Right renal cortex interstitium (tissue), 3 donors: ENCODE data around the gene WDR37. TPM values are rescaled to one million over a fixed set of nuclear protein-coding genes. Genes with fewer than 3 reads are reported as not detected.

Experiments
- DNase-seq, 3 donors: peaks; one replicate each; pipeline ENCODE4 v3.0.0-alpha.2; 2013; ENCODE audit warnings: low read depth in 3 of 3, low spot score in 2 of 3
- polyA plus RNA-seq, 3 donors: library from polyadenylated mRNA; unstranded; fragments of 120-200 nt; gene quantifications; one replicate each; pipeline ENCODE4 v1.2.1, GENCODE V29; 2013; ENCODE audit not compliant: insufficient read length in 3 of 3

The WDR37 gene
- polyA plus RNA-seq, 3 donors, result 15.1 to 15.7 (median 15.2) TPM

GRCh38 chr10:1166101-1166827 is 110.1 kb downstream of the WDR37 start:
- no peak for DNase-seq

DNA sequence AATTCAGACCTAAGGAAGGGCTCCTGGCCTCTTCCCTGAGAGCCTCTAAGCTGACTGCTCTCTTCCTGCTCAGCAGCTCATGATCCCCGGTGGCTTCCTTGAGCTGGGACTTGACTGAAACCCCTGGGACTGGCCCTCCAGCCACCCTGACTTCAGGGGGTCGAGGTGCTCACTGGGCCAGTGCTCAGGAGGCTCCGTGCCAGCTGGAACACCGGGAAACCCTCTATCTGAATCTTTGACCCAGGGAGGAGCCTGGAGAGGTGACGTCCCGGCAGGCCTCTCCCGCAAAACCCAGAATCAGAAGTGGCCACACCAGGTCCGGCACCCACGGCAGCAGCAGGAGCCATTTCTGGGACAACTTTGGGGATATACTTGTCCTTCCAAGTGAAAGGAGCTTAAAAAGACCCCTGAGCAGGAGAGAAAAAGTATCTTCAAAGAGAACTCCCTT is 110.7 kb downstream of the WDR37 start:
- no peak for DNase-seq

DNA sequence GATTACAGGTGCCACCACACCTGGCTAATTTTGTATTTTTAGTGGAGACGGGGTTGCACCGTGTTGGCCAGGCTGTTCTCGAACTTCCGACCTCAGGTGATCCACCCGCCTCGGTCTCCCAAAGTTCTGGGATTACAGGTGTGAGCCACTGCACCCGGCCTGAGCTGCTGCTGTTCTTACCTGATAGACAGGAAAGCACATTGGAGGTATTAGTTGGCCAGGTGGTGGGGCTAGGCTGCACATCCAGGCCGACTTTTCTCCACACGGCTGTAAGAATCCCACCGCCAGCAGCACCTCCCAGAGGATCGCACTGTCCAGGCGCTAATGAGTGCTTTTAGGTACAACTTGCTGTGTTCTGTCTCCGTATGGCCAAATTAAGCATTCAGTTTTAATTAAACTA is 112.6 kb downstream of the WDR37 start:
- DNase-seq, result no peak

DNA sequence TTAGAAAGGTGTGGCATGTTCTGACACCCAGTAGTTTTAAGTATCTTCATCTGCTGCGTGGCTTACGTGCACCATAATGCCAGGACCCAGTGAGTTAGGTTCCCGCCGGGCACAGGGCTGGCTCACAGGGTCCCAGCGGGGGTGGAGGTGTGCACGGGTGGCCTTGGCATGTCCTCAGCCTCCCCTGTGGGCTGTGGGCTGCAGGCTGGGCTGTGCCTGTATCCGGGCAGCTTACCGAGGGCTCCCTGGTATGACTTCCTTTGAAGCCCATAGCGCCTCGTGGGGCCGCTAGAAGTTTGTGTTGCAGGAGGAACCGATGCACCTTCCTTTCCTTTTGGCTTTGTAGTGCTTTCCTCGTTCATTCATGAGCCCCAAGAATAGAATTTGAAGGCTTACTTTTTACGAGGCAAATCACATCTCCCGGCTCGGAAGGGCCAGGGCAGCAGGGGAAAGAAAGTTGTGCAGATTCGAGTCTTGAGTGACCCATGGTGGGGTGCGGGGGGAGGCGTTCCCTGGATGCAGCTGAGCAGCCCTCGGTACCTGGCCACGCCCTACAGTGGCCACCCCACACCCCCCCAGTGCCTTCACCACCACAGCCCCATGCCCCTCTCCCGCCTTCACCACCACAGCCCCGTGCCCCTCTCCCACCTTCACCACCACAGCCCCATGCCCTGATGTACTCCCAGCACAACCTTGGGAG is 113.2 kb downstream of the WDR37 start:
- no peak for DNase-seq

DNA sequence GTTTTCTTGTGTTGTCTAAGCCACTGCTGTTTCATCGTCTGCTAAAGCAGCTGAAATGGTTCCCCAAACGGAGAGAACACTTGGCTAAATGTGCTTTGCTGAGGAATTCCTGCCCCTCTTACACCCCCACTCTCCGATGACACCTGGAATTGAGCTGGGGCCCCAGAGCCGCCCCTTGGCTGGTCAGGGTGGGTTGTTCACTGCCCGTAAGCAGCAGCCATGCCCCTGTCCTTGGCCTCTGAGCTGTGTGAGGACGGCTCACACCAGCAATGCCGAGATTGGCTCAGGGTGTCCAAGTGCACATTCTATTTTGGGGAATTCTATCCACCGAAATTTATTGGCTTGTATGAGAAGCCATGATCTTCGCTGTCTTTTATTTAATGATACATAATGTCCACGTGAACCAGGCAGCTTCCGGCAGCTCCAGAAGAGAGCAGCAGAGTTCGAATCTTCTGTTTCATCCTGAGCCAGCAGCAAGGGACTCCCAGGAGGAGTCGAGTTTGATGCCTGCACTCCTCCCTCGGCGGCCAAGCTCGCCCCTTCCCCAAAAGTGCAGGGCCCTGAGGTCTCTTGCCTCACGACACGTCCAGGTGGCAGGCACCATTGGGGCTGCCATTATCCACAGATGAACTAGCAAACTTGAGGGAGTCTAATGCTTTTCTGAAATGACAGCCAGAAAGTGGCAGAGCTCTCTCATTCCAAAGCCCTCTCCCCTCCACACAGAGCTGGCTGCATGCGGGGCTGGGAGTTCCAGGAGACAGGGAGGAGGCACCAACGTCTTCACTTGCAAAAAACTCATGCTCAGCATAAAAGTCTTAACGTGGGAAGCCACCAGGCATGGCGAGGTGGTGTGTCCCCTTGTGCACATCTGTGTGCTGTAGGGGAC is 114.0 kb downstream of the WDR37 start:
- DNase-seq, result no peak

GRCh38 chr10:1170867-1171180 is 114.6 kb downstream of the WDR37 start:
- DNase-seq, result no peak

- DNase-seq, result no peak
Measured at GRCh38 chr10:1171182-1171581, 115.0 kb downstream of the WDR37 start.

DNA sequence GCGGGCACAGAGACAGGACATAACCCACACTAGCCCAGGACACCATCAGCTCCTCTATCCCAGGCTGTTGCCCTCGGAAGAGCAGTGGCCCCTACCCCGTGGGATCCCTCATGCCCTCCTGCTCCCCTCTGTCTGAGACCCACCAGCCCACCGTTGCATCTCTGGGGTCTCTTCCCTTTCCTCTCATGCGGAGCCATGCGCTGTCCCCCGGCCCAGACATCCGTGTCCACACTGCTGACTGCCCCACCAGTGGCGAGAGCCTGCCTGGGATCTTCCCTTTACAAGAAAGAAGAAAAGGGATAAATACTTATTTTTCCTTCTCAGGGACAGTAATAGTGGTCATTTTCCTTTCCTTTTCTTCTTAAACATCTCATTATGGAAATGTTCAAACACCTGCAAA is 115.4 kb downstream of the WDR37 start:
- DNase-seq, result no peak

- no peak for DNase-seq
Measured at GRCh38 chr10:1172256-1172984, 116.2 kb downstream of the WDR37 start.

DNA sequence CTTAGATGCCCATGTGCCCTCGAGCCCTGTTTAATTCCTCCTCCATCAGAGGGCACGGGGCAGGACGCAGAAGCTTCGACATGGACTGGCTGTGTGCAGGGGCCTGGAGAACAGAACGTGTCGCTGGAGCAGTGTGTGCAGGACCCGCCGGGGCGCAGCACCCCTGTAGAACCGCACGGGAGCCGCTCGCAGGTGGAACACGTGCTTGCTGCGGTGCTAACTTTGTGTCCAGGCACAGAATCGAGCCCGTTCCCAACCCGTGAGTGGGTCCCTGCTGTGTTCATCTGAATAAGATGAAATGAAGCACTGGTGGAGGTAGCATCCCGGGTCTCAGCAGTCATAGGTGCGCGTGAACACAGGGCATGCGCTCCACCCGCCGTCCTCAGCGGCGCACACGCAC is 116.9 kb downstream of the WDR37 start:
- DNase-seq, result no peak

GRCh38 chr10:1174022-1174421 is 117.8 kb downstream of the WDR37 start:
- DNase-seq, result no peak

DNA sequence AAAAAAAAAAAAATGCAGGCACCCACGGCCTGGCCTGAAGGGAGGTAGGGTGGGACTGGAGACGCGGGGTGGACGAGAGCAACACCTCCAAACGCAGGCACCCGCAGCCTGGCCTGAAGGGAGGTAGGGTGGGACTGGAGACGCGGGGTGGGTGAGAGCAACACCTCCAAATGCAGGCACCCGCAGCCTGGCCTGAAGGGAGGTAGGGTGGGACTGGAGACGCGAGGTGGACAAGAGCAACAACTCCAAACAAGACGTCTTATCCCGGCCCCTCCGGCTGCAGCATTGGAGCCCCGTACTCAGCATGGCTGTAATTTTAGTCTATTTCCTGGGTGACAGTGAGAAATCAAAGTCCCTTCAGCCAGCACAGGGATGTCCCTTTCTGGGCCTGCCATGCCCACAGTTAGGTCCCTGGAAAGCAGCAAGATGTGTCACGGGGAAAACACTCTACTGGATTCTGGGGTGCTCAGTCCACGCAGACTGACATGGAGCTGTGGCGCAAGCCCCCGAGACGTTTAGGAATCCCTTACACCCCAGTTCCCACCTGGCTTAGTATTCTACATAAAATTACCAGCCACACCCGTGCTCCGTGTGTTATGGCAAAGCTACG is 119.9 kb downstream of the WDR37 start:
- DNase-seq, result no peak

GRCh38 chr10:1177936-1178335 is 121.8 kb downstream of the WDR37 start:
- no peak for DNase-seq

DNA sequence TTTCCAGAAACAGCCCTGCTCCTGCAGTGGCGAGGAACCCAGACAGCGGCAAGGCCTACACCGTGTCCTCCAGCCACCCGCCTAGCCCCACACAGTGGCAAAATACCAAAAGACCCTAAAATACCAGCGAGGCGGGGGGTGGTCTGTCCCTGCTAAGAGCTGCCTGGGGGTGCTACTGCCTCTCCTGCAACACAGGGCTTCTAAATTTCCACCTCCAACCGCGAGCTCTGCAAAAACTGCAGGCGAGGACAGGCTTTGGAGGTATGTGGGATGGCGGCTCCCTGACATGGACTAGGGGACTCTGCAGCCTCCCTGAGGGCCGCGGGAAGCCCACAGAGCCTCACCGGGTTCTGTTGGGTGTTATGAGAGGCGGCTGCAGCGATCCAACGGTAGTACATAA is 122.3 kb downstream of the WDR37 start:
- DNase-seq, result no peak

- DNase-seq, result no peak
Measured at GRCh38 chr10:1179346-1180070, 123.3 kb downstream of the WDR37 start.

DNA sequence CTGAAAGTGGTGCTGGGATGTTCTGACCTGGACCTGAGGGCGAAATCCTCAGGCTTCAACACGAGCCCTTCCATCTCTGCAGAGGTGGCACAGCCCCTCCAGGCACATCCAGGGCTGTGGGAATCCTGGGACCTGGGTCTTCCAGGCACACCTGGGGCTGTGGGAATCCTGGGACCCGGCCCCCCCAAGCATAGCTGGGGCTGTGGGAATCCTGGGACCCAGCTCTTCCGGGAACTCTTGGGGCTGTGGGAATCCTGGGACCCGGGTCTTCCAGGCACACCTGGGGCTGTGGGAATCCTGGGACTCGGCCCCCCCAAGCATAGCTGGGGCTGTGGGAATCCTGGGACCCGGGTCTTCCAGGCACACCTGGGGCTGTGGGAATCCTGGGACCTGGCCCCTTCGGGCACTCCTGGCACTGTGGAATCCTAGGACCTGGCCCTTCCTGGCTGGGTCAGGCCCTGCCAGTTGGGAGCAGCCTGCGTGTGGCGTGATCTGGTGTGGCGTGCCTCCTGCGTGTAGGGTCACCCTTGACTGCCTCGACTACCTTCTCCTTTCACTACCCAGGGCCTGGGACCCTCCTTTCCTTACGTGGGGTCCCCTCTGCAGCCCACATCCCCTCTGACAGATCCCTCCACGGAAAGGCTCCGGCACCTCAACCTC is 124.0 kb downstream of the WDR37 start:
- no peak for DNase-seq

GRCh38 chr10:1180836-1181235 is 124.7 kb downstream of the WDR37 start:
- DNase-seq, result no peak
